ENCODE measurements around the gene GAPT. TPM values are rescaled to one million over a fixed set of nuclear protein-coding genes. Genes with fewer than 3 reads are reported as not detected.

GAPT gene
- total RNA-seq, 1 donor from 2014 or later, result not detected

DNA sequence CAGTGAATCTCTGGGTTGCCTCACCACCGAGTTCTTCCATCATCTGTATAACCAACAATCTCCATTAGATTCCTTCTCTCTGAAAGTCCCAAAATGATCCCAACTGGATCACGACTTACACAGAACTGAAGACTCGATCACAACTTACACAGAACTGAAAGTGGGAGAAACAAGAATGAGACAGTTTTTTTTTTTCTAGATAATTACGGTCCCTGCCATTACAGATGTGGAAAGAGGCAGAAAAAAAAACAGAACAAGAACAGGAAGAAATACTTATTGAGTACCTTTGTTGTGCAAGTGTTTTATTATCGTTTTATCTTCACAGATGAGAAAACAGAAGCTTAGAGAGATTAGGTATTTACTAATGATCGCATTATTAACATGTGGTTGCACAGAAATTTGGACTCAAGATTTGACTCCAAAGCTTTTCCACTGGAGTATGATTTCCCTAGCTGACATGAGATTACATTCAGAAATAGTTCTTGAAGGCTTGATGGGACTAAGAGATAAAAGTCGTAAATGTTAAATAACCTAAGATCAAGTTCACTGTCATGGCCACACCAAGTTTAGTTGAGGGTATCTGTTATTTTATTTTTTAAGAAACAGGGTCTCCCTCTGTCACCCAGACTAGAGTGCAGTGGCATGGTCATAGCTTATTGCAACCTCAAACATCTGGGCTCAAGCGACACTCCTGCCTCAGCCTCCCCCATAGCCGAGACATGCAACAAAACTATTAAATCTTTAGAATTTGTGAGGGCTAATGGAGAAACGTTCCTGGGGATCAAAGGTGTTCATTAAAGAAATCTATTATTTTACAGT, 40.2 kb upstream of the GAPT start:
- intact Hi-C loops (cut with DNase I), result no loop called here
- Histone ChIP-seq H3K27me3 (no peaks in the 10 kb centered on the region), H3K36me3 (peaks cover 0 to 22% of the 10 kb centered on the region in 2 donors), H3K27ac (no peak overlapping the region), H3K4me3 (no peak overlapping the region), H3K9me3 (no peaks in the 10 kb centered on the region), H3K4me1 (peaks cover 43% of the 10 kb centered on the region)
- no peak for DNase-seq (ENCODE audit: extremely low spot score in 2 of 2)
- TF ChIP-seq POLR2A (IDR thresholded peaks at IDR 0.05), result no peak
- TF ChIP-seq POLR2AphosphoS5 (IDR thresholded peaks at IDR 0.05; ENCODE audit: insufficient read depth in 1 of 2, low read depth in 1 of 2), result no peak
- TF ChIP-seq, protein P1, sequence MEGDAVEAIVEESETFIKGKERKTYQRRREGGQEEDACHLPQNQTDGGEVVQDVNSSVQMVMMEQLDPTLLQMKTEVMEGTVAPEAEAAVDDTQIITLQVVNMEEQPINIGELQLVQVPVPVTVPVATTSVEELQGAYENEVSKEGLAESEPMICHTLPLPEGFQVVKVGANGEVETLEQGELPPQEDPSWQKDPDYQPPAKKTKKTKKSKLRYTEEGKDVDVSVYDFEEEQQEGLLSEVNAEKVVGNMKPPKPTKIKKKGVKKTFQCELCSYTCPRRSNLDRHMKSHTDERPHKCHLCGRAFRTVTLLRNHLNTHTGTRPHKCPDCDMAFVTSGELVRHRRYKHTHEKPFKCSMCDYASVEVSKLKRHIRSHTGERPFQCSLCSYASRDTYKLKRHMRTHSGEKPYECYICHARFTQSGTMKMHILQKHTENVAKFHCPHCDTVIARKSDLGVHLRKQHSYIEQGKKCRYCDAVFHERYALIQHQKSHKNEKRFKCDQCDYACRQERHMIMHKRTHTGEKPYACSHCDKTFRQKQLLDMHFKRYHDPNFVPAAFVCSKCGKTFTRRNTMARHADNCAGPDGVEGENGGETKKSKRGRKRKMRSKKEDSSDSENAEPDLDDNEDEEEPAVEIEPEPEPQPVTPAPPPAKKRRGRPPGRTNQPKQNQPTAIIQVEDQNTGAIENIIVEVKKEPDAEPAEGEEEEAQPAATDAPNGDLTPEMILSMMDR (IDR thresholded peaks at IDR 0.05), result no peak

DNA sequence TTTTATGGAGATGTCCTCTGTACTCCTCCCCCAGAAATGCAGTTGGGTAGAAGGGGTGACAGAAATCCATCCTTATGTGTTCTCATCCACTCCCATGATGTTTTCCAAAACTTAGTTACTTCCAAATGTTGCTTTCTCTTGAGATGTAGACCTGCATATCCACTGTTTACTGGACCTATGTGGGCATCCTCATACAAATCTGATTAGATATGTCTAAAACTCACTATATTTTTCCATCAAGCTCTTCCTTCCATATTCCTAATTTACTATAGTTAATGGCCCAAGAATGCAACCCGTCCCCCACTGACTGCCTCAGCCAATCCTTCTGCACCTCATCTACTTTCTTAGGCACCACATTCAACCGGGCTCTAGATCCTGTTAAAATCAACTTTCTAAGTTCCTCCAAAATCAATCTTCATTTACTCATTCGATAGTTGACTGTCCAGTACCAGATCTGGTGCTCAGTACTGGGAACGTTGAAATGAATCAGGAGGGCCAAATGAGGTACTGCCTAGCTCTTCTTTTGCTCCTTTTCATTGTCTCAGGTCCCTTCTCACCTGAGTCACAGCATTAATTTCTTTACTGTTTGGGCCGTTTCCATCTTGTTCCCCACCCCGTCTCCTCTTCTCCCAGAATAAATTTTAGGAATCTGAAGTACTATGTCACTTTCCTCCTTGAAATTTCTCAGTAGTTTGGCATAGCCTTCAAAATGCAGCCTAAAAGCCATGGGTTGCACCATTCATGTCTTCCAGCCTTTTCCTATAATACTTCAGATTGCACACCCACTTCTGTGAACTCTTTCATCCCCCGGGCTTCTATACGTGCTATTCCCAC, 39.3 kb upstream of the GAPT start:
- no peak overlapping the region for H3K4me3 ChIP-seq
- TF ChIP-seq POLR2AphosphoS5 (IDR thresholded peaks at IDR 0.05; ENCODE audit: insufficient read depth in 1 of 2, low read depth in 1 of 2) (no peak), POLR2A (IDR thresholded peaks at IDR 0.05) (no peak)
- TF ChIP-seq, protein P1 (IDR thresholded peaks at IDR 0.05), result no peak
- no peak overlapping the region for H3K27ac ChIP-seq
- no peaks in the 10 kb centered on the region for H3K27me3 ChIP-seq
- H3K4me1 ChIP-seq, result peaks cover 52% of the 10 kb centered on the region
- no peaks in the 10 kb centered on the region for H3K9me3 ChIP-seq
- intact Hi-C loops (cut with DNase I), result no loop called here
- no peak for DNase-seq (ENCODE audit: extremely low spot score in 2 of 2)
- H3K36me3 ChIP-seq, result peaks cover 0 to 23% of the 10 kb centered on the region in 2 donors

DNA sequence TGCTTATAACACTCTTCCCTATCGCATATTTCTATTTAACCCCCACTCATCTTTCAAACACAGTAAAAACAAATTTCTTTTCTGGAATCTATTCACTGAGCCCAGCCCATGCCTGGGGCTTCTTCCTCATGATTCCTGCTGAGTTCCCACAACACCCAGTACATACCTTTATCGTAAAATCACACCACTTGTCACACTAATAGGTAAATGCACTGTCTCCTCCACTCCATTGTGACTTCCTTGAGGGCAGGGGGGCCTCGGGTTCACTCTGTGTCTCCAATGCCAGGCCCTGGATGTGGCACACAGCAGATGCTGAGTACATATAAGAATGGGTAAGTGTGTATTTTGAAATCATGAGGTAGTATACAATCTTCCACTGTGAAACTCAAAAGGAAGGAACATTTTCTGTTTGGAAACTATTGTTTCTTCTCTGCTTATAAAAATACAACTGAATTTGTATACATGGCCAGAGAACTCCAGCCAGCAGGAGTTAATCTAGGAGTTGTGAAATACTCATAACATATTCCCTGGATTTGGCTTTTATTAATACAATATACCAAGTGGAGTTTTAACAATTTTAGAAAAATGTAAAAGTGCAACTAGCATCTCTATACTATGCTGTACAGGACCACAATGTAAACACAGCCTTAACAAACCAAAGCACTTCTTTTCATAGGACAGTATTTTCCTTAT, 38.5 kb upstream of the GAPT start:
- Histone ChIP-seq H3K4me1 (peaks cover 58% of the 10 kb centered on the region), H3K27ac (no peak overlapping the region), H3K36me3 (peaks cover 0 to 31% of the 10 kb centered on the region in 2 donors), H3K27me3 (no peaks in the 10 kb centered on the region), H3K4me3 (no peak overlapping the region), H3K9me3 (no peaks in the 10 kb centered on the region)
- no peak for DNase-seq (ENCODE audit: extremely low spot score in 2 of 2)
- intact Hi-C loops (cut with DNase I), result no loop called here
- TF ChIP-seq POLR2AphosphoS5 (IDR thresholded peaks at IDR 0.05; ENCODE audit: insufficient read depth in 1 of 2, low read depth in 1 of 2), result no peak
- TF ChIP-seq, protein P1 (IDR thresholded peaks at IDR 0.05), result no peak

DNA sequence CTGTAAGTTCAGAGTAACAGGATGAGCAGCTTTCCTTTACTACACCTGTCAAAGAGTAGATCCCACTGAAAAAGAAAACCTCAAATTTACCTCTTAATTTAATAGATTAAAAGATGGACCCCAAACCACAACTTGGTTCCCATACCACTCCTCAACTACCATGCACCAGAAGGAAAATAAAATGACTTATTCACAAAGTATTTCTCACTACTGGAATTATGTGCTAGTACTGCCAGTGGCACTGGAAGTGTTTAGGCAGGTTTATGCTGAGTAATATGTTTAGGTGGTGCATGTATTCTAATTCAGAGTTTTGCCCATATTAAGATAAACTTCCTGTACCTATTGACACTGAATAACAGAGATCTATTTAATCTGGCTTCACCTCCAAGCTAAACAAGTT, 37.9 kb upstream of the GAPT start:
- TF ChIP-seq, protein P1 (IDR thresholded peaks at IDR 0.05), result no peak
- TF ChIP-seq POLR2AphosphoS5 (IDR thresholded peaks at IDR 0.05; ENCODE audit: insufficient read depth in 1 of 2, low read depth in 1 of 2), result no peak
- no peak for TF ChIP-seq POLR2A (IDR thresholded peaks at IDR 0.05)
- Histone ChIP-seq H3K9me3 (no peaks in the 10 kb centered on the region), H3K4me1 (peaks cover 58% of the 10 kb centered on the region), H3K27ac (no peak overlapping the region), H3K27me3 (no peaks in the 10 kb centered on the region), H3K4me3 (no peak overlapping the region), H3K36me3 (peaks cover 0 to 31% of the 10 kb centered on the region in 2 donors)
- no peak for DNase-seq (ENCODE audit: extremely low spot score in 2 of 2)
- intact Hi-C loops (cut with DNase I), result no loop called here
